ENCODE results near the gene ARRDC4. TPM values are rescaled to one million over a fixed set of nuclear protein-coding genes. Genes with fewer than 3 reads are reported as not detected.

The ARRDC4 gene
- total RNA-seq, 1 experiment from 2014 or later: 9.0 TPM

- TF ChIP-seq CTCF (IDR thresholded peaks at IDR 0.05) (no peak), AR (CRISPR knock-in tag; IDR thresholded peaks at IDR 0.05) (no peak), ZNF121 (CRISPR knock-in tag; IDR thresholded peaks at IDR 0.05) (no peak), ZNF512 (CRISPR knock-in tag; IDR thresholded peaks at IDR 0.05; ENCODE audit: borderline replicate concordance) (no peak), TP53 (CRISPR knock-in tag; IDR thresholded peaks at IDR 0.05) (no peak)
- TF ChIP-seq, protein P1, sequence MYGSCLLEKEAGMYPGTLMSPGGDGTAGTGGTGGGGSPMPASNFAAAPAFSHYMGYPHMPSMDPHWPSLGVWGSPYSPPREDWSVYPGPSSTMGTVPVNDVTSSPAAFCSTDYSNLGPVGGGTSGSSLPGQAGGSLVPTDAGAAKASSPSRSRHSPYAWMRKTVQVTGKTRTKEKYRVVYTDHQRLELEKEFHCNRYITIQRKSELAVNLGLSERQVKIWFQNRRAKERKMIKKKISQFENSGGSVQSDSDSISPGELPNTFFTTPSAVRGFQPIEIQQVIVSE (CRISPR knock-in tag; IDR thresholded peaks at IDR 0.05; ENCODE audit: borderline replicate concordance): no peak
These were observed 20.6 kb downstream of the ARRDC4 start (continued) for GRCh38 chr15:97981058-97981457.

DNA sequence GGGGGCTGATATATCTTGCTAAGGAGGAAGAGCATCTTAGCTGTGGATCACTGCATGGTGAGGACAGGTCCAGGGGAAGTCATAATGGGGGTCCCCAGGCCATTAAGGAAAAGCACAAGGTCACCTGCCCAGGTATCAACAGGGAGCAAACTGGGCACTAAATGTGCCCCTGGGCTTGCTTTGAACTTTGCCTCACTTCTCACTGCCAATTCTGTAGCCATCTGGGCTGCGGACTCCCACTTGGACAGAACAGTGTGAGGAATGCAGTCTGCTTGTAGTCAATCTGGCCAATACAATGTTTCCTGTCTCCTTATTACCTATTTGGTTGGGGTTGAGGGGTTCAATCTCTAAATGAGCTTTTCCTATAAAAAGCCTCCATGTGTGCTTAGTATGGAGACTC is 21.3 kb downstream of the ARRDC4 start:
- H3K9me3 Mint-ChIP-seq: peaks cover 23% of the 10 kb centered on the region
- DNase-seq (ENCODE audit: low spot score) (no peak), ATAC-seq (no peak)
- peaks cover 5% of the 10 kb centered on the region; the same call in 1 of the 2 replicates for H3K27me3 Mint-ChIP-seq (ENCODE audit: low read depth)
- H3K36me3 Mint-ChIP-seq: peaks cover 12% of the 10 kb centered on the region
- POLR2A ChIA-PET: no interaction called here
- no peak overlapping the region for H3K4me3 Mint-ChIP-seq
- no peak overlapping the region for H3K27ac Mint-ChIP-seq
- no peaks in the 10 kb centered on the region for H3K4me1 Mint-ChIP-seq
- CTCF ChIA-PET: interaction anchor here (1.3 kb wide), 1 partner anchor 14 kb away, joined by 4 read pairs; no protein-coding TSS in a partner anchor
- TF ChIP-seq, protein P2, sequence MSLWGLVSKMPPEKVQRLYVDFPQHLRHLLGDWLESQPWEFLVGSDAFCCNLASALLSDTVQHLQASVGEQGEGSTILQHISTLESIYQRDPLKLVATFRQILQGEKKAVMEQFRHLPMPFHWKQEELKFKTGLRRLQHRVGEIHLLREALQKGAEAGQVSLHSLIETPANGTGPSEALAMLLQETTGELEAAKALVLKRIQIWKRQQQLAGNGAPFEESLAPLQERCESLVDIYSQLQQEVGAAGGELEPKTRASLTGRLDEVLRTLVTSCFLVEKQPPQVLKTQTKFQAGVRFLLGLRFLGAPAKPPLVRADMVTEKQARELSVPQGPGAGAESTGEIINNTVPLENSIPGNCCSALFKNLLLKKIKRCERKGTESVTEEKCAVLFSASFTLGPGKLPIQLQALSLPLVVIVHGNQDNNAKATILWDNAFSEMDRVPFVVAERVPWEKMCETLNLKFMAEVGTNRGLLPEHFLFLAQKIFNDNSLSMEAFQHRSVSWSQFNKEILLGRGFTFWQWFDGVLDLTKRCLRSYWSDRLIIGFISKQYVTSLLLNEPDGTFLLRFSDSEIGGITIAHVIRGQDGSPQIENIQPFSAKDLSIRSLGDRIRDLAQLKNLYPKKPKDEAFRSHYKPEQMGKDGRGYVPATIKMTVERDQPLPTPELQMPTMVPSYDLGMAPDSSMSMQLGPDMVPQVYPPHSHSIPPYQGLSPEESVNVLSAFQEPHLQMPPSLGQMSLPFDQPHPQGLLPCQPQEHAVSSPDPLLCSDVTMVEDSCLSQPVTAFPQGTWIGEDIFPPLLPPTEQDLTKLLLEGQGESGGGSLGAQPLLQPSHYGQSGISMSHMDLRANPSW (CRISPR knock-in tag; conservative IDR thresholded peaks at IDR 0.05; ENCODE audit: low read depth): no peak
- no peak for TF ChIP-seq TP53 (CRISPR knock-in tag; IDR thresholded peaks at IDR 0.05)
- no peak for TF ChIP-seq RELA (CRISPR knock-in tag; IDR thresholded peaks at IDR 0.05; ENCODE audit: borderline replicate concordance)
- TF ChIP-seq JAZF1 (CRISPR knock-in tag; IDR thresholded peaks at IDR 0.05): no peak
- TF ChIP-seq ETV6 (CRISPR knock-in tag; IDR thresholded peaks at IDR 0.05): no peak
- TF ChIP-seq ATF3 (CRISPR knock-in tag; conservative IDR thresholded peaks at IDR 0.05): no peak
- TF ChIP-seq NFYB (CRISPR knock-in tag; conservative IDR thresholded peaks at IDR 0.05; ENCODE audit: low read depth): no peak
- TF ChIP-seq PRDM15 (CRISPR knock-in tag; IDR thresholded peaks at IDR 0.05): no peak
- no peak for TF ChIP-seq CREM (CRISPR knock-in tag; IDR thresholded peaks at IDR 0.05)
- TF ChIP-seq, protein P3, sequence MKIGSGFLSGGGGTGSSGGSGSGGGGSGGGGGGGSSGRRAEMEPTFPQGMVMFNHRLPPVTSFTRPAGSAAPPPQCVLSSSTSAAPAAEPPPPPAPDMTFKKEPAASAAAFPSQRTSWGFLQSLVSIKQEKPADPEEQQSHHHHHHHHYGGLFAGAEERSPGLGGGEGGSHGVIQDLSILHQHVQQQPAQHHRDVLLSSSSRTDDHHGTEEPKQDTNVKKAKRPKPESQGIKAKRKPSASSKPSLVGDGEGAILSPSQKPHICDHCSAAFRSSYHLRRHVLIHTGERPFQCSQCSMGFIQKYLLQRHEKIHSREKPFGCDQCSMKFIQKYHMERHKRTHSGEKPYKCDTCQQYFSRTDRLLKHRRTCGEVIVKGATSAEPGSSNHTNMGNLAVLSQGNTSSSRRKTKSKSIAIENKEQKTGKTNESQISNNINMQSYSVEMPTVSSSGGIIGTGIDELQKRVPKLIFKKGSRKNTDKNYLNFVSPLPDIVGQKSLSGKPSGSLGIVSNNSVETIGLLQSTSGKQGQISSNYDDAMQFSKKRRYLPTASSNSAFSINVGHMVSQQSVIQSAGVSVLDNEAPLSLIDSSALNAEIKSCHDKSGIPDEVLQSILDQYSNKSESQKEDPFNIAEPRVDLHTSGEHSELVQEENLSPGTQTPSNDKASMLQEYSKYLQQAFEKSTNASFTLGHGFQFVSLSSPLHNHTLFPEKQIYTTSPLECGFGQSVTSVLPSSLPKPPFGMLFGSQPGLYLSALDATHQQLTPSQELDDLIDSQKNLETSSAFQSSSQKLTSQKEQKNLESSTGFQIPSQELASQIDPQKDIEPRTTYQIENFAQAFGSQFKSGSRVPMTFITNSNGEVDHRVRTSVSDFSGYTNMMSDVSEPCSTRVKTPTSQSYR (CRISPR knock-in tag; IDR thresholded peaks at IDR 0.05): no peak
